ENCODE measurements around the gene COMTD1. TPM values are rescaled to one million over a fixed set of nuclear protein-coding genes. Genes with fewer than 3 reads are reported as not detected.

The COMTD1 gene
- total RNA-seq, 1 donor from 2014 or later, result 17.1 TPM

DNA sequence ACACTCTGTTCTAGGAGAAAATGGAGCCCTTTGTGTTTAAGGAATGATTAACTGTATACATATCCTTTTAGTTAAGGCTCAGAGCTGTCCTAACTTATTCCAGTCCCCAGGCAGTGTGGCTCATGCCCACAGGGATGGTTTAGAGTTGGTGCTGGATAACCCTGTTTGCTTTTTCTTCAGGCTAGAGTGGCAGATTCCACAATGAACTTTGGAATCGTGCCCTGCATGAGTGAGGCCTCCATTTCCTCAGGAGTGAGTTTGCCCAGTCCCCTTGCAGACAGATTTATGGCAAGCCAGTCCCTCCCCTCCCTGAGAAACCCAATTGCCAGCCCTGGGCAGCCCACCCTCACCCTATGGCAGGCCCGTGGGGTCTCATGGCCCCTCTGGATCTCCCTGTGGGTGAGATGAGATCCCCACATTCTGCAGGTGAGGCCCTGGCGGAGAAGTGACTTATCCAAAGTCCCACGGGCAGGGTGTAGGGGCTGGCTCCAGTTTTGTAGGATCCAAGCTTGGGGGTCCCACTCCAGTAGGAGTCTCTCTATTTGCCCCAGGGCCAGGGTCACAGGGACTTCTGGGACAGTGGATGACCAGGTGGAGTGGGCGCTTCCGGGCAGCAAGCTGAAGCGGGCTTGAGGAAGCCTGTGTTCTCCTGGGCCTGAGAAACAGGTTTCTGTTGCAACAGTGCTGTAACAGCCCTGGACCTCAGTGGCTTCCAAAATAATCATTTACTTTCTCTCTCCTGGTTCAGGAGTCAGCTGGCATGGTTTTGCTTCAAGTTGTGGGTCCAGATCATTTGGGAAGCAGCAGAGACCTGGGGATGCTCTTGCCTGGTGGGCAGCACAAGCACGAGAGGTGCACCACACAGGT, 9.0 kb upstream of the COMTD1 start:
- Histone ChIP-seq H3K9ac (ENCODE audit: low read length) (no peak overlapping the region), H4K20me1 (ENCODE audit: insufficient read depth, low read length) (no peaks in the 10 kb centered on the region), H3K9me3 (ENCODE audit: insufficient read depth, low read depth, low read length) (no peaks in the 10 kb centered on the region), H3K27me3 (ENCODE audit: insufficient read depth, low read length) (no peaks in the 10 kb centered on the region), H3K4me2 (ENCODE audit: low read length) (no peak overlapping the region), H3K27ac (ENCODE audit: low read depth, low read length) (no peak overlapping the region), H3K4me3 (ENCODE audit: insufficient read depth, low read depth, low read length) (no peak overlapping the region), H3K4me1 (ENCODE audit: insufficient read depth, low read length) (no peaks in the 10 kb centered on the region), H3K36me3 (ENCODE audit: insufficient read depth, low read length) (no peaks in the 10 kb centered on the region), H2AFZ (ENCODE audit: low read depth, low read length) (no peak overlapping the region), H3K79me2 (ENCODE audit: insufficient read depth, low read length) (no peaks in the 10 kb centered on the region)
- no peak overlapping the region for H3K27ac Mint-ChIP-seq (ENCODE audit: unreplicated experiment)
- peaks cover 23% of the 10 kb centered on the region for H3K27me3 Mint-ChIP-seq (ENCODE audit: low read depth, unreplicated experiment)
- FAIRE-seq (no peak), DNase-seq (ENCODE audit: low read depth) (no peak)
- no peak overlapping the region for H3K4me3 Mint-ChIP-seq (ENCODE audit: unreplicated experiment)
- no peaks in the 10 kb centered on the region for H3K4me1 Mint-ChIP-seq (ENCODE audit: low read depth, unreplicated experiment)
- H3K9me3 Mint-ChIP-seq (ENCODE audit: unreplicated experiment), result no peaks in the 10 kb centered on the region
- TF ChIP-seq CTCF (IDR thresholded peaks at IDR 0.05; ENCODE audit: insufficient read depth, low read depth, low read length) (no peak), EZH2 (IDR thresholded peaks at IDR 0.05; ENCODE audit: insufficient read depth, low read length) (no peak)
- H3K36me3 Mint-ChIP-seq (ENCODE audit: low read depth, unreplicated experiment), result peaks cover 2% of the 10 kb centered on the region

DNA sequence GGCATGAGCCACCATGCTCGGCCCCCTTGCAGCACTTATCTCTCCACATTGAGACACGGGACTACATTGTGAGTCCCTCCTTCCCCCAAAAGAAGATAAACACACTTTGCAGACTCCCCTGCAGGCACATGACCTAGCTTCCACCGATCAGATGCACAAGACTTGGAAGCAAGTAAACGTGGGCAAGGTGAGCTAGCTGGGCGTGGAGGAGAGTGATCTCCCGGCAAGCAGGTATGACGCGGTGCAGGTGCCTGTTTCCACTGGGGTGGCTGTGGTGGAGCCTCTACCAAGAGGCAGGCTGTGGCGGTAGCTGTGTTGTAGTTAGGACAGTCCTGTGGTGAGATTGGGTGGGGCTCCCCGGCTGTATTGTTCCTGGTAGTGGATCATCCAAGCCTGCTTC, 7.7 kb upstream of the COMTD1 start:
- DNase-seq (ENCODE audit: low read depth), result no peak
- Mint-ChIP-seq H3K4me3 (ENCODE audit: unreplicated experiment) (no peak overlapping the region), H3K4me1 (ENCODE audit: low read depth, unreplicated experiment) (no peaks in the 10 kb centered on the region), H3K27me3 (ENCODE audit: low read depth, unreplicated experiment) (peaks cover 22% of the 10 kb centered on the region), H3K36me3 (ENCODE audit: low read depth, unreplicated experiment) (peaks cover 2% of the 10 kb centered on the region), H3K9me3 (ENCODE audit: unreplicated experiment) (no peaks in the 10 kb centered on the region), H3K27ac (ENCODE audit: unreplicated experiment) (no peak overlapping the region)
- Histone ChIP-seq H3K9ac (ENCODE audit: low read length) (no peak overlapping the region), H3K79me2 (ENCODE audit: insufficient read depth, low read length) (no peaks in the 10 kb centered on the region), H4K20me1 (ENCODE audit: insufficient read depth, low read length) (no peaks in the 10 kb centered on the region), H3K9me3 (ENCODE audit: insufficient read depth, low read depth, low read length) (no peaks in the 10 kb centered on the region), H3K27ac (ENCODE audit: low read depth, low read length) (no peak overlapping the region), H2AFZ (ENCODE audit: low read depth, low read length) (no peak overlapping the region), H3K4me3 (ENCODE audit: insufficient read depth, low read depth, low read length) (no peak overlapping the region), H3K36me3 (ENCODE audit: insufficient read depth, low read length) (no peaks in the 10 kb centered on the region), H3K4me2 (ENCODE audit: low read length) (no peak overlapping the region), H3K4me1 (ENCODE audit: insufficient read depth, low read length) (no peaks in the 10 kb centered on the region), H3K27me3 (ENCODE audit: insufficient read depth, low read length) (no peaks in the 10 kb centered on the region)
- no peak for FAIRE-seq
- TF ChIP-seq EZH2 (IDR thresholded peaks at IDR 0.05; ENCODE audit: insufficient read depth, low read length) (no peak), CTCF (IDR thresholded peaks at IDR 0.05; ENCODE audit: insufficient read depth, low read depth, low read length) (no peak)
